Lung microvascular endothelial cell (primary cell): ENCODE data around the gene RBFOX1. TPM values are rescaled to one million over a fixed set of nuclear protein-coding genes. Genes with fewer than 3 reads are reported as not detected.

Experiments used
- DNase-seq, 2 donors: peaks; one replicate each; pipeline versions ENCODE4 v3.0.0 to v3.0.0-alpha.2; 2010; ENCODE audit warnings: low read depth in 2 of 2
- total RNA-seq: library from RNA; depleted of rRNA; stranded (reverse); fragments of >200 nt; gene quantifications from 2 replicates; pipeline ENCODE4 v1.2.1, GENCODE V29; 2014

Gene RBFOX1
- total RNA-seq, 1 donor from 2014 or later = not detected

DNA sequence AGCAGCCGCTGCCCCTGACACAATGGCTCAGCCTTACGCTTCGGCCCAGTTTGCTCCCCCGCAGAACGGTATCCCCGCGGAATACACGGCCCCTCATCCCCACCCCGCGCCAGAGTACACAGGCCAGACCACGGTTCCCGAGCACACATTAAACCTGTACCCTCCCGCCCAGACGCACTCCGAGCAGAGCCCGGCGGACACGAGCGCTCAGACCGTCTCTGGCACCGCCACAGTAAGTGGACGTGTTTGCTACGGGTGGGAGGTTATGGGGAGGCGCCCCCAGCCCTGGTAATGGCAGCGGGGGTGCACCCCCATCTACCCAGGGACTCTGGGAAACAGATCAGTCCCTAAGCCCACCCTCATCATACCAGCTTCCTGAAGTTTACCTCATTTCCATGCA, 185.5 kb downstream of the RBFOX1 start:
- no peak for DNase-seq

DNA sequence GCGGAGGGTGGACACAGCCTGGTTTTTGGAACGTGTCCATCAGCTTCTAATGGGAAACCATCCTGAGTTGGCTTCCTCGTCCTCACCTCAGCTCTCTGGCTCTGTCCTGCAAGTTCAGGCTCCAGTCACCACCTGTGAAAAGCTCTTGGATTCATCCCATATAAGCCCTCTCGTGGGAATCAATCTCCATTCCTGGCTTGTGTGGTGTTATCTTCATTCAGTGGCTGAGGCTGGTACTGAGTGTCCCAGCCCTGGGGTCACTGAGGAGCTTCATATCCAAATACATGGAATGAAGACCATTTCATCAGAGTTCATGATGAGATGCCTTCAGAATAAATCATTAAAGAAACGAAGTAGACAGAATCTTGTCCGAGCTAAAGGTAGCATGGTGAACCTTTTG, 189.2 kb downstream of the RBFOX1 start:
- no peak for DNase-seq

DNA sequence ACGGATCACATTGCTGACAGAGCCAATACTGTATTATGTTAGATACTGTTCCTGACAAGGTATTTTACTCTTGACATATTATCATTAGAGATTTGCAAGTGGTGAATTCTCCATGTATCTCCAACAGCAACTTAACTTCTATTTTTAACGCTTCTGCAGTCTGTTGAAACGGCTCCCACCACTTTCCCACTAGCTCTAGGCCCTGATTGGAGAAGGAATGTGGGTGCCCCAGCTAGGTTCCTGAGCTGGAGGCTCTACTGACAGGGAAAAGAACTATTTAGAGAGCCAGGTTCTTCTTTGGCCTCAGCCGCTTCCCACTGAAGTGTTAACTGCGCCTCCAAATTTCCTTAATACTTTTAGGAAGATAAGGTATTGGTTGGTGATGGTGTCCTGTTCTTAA, 191.8 kb downstream of the RBFOX1 start:
- no peak for DNase-seq

DNA sequence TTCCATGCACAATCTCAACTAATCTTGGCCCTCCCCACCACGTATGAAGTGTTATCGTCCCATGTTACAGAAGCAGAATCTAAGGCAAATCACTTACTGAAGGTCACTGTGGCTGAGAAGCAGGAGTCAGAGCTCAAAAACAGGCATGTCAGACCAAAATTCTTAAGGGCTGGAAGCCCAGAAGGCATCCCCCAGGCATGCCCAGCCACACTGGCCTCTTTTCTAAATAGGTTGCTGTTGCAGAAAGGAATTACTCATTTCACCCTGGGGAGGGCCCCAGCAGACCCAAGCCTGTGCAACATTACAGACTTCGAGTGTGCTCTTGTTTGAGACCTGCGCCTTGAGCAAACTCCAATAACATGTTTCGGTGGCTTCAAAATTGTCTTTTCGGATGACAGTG, 194.1 kb downstream of the RBFOX1 start:
- no peak for DNase-seq

DNA sequence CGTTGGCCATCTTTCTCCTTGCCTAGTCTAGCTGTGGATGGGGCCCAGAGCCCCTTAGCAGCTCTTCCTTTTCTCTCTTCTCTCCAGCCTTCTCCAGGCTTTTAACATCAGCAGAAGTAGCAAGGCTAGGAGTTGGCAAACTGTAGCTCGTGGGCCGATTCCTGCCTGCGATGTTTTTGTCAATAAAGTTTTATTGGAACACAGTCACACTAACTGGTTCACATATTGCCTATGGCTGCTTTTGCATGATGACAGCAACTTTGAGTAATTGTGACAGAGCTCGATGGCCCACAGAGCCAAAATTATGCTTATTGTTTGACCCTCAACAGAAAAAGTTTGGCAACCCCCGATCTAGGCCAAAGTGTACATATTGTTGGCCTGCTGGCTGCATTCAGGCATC, 199.9 kb downstream of the RBFOX1 start:
- no peak for DNase-seq

DNA sequence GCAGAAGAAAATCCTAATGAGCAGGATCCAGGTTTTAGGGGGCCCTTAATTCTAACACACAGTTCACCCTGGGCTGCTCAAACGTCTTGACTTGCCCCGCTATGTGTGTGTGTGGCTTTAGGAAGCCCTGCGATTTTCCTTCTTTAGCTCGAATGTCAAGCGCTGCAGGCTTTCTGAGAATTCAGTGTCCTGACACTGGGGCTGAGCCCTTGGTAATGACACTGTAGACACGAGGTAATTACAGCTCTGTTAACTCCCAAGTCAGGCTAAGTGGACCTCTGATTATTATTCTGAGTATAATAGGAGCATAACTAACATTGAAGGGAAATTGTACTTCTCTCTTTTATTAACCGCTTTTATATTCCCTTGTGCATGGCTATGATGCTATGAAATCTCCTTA, 202.1 kb downstream of the RBFOX1 start:
- DNase-seq = no peak

DNA sequence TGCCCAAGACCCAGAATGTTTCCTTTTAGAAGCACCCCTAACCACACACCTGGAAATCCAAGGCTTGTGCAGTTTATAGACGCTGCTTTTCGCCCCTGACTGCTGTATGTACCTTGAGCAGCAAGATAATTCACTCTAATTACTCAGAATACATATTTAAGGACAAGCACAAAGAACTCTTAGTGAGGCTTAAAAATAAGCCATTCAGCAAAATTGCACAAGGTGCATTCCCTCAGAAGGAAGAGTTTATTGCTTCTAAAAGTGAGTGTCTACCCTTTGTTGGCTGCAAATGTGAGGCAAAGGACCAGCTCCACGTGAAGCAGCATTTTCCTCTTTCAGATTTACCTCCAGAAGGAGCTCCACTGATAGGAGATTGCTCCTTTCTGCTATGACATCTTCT, 208.4 kb downstream of the RBFOX1 start:
- no peak for DNase-seq

DNA sequence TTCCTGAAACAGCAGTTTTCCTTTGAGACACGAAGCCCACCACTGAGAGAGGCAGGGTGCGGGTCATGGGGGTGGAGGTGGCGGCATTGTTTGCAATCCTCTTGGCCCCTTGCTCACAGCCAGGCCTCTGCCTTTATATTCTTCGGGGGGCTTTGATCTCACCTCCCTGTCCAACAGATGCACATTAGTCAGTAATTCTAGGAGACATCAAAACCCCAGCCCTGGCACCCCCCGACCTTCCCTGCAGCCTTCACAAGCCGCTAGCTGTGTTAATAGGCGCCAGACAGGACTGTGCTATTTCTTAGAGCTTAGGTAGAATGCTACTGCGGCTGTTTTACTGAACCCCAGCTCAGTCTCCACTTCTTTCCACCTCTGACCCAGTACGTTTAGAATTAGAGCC, 212.6 kb downstream of the RBFOX1 start:
- no peak for DNase-seq

DNA sequence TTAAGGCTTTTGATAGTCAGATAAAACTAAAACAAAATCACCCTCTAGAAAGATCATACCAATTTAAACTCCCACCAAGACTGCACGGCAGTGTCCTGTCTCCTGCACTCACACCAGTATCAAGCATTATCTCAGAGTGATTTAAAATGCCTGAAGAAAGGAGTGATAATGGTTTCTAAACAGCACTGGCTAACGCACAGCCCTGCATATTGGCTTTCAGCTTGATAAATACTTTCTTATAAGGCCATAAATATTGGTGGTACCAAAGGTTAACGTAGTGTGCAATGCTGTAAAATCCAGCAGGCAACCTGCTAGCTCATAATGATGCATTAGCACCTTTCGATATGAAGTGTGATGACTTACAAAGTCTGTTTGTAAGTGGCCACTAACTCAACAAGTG, 214.3 kb downstream of the RBFOX1 start:
- no peak for DNase-seq

DNA sequence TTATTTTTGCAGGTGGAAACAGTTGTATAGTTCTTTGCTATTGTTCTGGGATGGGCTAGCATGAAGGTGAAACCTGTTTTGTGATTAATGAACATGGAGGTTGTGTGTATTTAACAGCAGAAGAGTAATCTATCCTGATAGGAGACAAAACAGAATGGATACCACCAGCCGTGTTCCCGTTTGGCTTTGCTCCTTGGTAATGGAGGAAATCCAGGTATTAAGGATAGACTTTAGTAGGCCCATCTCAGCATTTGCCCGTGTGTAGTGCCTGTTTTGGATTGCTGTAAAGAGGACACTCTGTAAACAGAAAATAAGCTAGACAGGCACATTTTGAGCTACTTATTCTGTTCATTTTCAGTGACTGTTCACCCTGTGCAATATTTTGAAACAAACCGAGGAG, 215.1 kb downstream of the RBFOX1 start:
- DNase-seq = no peak

DNA sequence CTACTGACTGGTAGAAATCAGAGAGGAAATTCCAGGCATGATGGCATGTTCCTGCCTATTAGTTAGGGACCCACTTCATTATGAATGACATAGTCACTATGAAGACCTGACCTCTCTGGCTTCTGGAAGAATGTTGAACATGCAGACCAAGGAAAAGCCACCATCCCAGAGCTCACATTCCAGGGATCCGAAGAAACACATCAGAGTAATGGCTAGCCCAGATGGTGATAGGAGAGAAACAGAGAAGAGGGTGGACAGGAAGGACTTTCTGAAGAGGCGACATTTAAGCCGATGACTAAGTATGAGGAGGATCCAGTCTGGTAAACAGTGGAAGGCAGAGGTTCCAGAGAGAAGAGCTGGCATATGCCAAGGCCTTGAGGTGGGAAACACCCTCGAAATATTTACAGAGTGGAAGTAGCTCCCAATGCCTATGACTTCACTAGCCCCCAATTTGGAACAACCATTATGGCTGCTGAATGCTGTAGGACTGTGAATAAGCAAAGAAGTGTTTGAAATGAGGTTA, 216.2 kb downstream of the RBFOX1 start:
- DNase-seq = no peak

DNA sequence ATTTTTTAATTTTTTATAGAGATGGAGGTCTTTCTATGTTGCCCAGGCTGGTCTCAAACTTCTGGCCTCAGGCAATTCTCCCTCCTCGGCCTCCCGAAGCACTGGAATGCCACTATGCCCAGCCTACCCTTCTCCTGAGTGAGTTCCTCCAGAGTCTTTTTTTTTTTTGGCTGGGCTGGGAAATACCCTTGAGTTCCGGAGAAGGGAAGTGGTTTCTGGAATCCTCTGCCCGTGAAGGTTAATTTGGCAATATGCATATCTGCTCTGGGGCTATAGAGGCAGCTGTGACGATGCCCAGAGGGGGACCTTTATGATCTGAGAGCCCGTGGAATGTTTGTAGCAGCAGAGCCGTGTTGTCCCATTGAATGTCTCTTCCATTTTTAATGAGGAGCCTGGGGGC, 217.5 kb downstream of the RBFOX1 start:
- no peak for DNase-seq

DNA sequence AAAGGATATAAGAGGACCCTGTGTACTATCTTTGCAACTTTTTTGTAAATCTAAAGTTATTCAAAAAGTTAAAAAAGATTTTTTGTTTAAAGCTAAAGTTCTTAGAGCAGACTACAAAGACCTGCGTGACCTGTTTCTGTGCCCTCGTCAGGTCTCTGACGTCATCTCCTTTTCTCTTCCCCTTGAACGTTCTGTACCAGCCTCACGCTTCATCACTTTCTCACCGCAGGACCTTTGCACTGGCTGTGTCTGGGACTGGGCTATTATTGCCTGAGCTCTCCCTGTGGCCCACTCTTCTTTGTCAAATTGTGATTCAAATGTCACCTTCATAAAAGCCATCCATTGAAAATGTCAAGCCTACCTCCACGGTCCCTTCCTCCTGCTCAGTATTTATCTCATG, 222.8 kb downstream of the RBFOX1 start:
- DNase-seq = no peak

DNA sequence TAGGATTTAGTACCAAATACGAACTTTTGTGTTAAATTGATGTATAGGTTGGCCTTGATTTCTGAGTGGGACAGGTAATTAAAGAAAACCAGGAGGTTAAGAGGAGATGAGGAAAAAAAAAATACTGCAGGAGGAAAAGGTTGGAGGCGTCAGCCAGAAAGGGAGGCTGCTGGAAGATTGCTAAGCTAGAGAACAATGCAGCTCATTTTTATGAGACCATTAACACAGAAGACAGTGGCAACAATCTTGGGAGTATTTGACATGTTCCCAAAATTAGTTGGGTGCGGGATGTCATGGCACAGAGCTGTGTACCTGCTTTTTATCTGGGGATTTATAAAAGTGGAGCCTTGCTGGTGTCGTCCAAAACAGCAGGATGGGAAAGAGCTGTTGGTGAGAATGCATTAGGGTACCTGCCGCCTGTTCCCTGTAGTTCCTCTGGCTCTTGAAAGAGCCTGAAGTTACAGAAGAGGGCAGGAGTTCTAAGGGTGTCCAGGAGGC, 229.3 kb downstream of the RBFOX1 start:
- DNase-seq = no peak

DNA sequence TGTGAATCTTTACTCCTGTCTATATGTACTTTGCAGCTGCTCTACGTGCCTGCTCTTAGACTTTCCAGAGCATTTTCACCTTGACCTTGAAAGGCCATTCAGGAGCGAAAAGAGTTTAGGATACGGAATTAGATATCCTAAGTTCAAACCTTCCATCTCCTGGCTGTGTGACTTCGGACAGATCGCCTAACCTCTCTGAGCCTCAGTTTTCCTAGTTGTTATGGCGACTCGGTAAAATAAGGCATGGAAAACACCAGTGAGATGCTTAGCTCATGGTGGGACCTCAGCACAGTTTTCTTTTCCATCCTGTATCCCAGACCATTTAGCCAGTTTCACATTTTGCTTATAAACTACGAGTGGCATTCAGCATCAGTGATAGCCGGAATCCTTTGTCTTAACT, 233.7 kb downstream of the RBFOX1 start:
- DNase-seq = no peak

DNA sequence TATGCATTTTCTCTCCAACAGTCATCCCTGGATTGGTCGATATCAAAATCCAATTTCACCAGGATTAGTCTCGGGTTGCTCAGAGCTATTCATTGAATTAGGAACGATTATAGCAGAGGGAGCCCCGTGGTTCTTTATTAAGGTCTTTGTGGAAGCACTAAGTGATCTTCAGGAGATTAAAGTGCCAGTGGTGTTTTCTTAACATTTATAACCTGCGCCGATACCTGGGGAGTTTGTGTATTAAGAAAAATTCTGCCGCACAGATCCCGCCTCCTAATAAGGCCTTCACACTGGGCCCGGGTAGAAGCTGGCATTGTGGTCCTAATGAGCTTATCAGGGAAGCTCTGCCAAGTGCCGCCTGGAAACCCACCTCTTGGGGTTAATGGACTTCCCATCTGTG, 238.7 kb downstream of the RBFOX1 start:
- DNase-seq = no peak

DNA sequence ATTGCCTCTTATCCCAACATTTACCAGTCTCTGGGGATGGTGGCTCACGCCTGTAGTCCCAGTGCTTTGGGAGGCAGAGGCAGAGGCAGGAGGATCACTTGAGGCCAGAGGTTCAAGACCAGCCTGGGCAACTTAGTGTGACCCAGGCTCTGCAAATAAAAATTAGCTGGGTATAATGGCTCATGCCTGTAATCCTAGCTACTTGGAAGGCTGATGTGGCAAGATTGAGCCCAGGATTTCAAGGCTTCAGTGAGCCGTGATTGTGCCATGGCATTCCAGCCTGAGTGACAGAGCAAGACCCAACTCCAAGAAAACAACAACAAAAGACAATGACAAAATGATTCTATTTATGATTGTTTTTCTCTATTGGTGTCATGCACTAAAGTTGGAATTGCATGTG, 244.9 kb downstream of the RBFOX1 start:
- DNase-seq = no peak

DNA sequence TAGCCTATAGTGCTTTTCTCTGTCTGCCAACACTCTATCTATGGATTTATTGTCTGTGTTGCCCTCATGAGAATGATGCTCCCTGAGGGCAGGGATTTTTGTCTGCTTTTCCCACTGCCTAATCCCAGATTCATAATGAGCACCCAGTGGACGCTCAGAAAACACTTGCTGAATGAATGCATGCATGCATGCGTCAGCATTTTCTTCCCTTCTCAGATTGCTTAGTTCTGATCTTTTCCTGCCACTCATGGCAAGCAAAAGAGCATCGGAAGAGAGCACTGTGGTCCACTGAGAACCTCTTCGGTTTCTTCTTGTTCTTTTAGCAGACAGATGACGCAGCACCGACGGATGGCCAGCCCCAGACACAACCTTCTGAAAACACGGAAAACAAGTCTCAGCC, 246.8 kb downstream of the RBFOX1 start:
- DNase-seq = no peak

DNA sequence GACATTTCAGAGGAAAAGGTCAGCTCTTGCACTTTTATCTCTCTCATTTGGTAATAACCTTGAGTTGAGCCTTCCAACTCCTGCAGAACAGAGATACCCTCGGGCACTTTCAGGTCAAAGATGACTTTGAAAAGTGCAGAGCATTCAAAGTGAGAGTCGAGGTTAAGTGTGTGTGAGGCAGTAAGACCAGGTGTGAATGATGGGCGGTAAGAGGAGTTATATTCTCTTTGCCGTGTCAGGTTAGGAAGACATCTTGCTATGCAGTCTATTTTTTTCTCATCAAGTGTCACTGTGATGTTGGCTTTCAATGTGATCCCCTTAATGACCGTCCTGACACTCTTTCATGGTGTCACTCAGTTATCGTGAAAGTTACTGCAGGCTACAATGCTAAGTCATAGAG, 248.5 kb downstream of the RBFOX1 start:
- DNase-seq = no peak

DNA sequence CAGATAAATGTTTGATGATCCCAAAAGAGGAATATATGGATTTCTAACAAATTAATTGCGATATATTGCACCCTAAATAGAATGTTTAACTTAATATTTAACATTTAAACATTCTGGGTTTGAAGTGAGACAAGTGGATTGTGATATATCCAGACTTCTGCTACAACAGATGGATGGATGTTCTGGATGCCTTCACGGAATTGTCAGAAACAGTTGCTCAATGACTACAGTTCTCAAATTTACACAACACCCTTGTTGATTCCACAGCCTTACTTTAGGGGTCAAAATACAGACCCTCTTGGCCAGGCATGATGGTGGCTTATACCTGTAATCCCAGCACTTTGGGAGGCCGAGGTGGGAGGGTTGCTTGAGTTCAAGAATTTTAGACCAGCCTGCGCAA, 250.8 kb downstream of the RBFOX1 start:
- no peak for DNase-seq

DNA sequence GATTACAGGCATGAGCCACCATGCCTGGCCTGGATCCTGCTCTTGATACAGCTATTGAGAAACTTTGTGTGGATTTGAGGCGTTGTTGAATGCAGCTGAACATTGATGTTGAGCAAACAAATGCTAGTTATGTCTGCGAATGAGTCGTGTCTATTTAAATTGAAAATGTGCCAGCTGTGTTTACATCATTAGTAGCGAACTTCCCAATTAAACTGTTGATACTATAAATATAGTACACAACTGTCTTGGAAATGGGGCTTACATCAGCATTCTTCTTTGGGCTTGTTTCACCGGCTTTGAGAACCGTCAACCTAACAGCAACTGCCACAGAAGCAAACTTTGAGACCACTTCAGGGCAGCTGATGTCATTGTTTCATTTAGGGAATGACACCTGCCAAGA, 251.9 kb downstream of the RBFOX1 start:
- no peak for DNase-seq

DNA sequence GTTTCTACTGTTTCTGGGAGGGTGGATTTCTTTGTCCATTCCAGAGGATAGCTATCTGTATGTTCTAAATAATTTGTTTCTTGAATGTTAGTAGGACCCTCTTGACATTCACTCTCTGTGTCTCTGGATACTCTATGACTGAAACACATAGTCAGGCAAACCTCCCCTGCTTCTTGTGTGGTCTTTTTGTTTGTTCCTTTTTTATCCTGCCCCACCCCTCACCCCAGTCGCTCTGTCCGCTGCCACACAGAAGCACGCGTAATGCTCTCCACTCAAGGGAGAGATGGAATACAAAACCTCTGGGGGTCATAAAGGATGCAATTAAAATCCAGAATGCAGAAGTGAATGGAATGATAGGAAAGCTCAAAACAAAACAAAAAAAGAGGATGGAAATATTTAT, 253.1 kb downstream of the RBFOX1 start:
- DNase-seq = no peak

DNA sequence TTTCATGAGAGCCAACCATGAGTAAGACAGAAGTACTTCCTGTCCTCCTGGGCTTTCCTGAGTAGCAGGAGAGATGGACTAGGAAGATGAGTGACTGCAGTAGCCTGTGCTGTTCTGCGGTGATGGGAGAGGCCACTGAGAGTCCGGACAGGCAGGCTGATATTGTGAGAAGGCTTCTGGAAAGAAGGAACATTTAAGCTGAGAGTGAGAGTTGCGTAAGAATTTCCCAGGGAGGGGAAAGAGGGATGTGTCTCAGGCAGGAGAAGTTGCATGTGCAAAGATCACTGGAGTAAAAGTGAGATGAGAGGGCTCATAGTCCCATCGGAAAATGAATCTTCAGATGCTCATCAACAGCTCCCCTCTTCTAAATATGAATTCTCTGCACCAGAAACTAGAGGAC, 258.3 kb downstream of the RBFOX1 start:
- DNase-seq = no peak

DNA sequence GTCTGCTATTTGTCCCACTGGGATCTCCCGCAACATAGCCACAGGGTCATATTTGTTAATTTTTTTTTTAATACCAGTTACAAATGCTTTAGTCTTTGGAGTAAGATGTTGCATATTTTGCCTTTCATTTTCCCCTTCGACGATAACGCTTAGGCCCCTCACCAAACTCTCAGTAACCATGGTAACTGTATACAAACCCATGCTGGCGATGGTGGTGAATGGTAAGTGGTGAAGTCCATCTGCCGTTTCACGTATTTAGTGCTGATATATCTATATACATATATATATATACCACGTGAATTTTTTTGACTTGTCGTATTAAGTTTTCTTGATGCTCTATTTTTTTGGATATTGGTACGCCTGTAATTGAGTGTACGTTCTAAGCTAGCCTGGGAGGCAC, 263.7 kb downstream of the RBFOX1 start:
- DNase-seq = no peak
